Measurements from ENCODE around the gene TNFRSF6B. TPM values are rescaled to one million over a fixed set of nuclear protein-coding genes. Genes with fewer than 3 reads are reported as not detected.

TNFRSF6B gene
- total and polyA plus RNA-seq, 2 of the 4 experiments (the other 2 are of a cell fraction): 1.3 to 11.0 TPM

DNA sequence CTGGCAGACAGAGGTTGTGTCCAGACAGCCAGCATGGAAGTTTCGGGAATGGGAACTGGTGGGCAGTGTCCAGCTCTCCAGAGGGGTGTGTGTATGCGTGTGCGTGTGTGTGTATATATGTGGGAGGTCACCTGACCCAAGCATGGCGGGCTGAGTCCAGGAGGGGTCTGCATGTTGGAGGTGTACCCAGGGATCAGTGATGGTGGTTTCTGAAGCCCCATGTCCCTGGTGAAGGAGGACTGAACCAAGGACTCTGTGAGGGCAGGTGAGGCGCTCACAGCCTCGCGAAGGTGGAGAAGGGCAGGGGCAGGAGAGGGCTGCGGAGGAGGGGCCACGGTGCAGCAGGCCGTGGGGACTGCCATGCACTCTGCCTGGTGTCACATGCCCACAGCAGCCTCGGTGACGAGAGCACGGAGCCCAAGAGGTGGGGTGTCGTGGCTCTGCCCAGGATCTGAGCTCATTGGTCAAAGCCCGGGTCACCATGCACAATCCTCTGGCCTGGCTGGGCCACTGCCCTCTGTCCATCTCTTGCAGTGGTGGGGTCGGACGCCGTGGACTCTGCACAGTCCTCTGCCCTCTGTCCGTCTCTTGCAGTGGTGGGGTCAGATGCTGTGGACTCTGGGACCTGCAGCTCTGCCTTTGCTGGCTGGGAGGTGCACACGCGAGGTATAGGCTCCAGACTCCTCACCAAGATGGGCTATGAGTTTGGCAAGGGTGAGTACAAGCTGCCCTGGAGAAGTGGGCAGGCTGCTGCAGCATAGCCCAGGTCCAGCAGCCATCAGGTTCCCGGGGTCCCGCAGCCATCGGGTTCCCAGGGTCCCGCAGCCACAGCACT is 37.9 kb downstream of the TNFRSF6B start:
- H2BK15ac ChIP-seq (ENCODE audit: low read depth, low read length): no peak overlapping the region
- no peak overlapping the region for H3K56ac ChIP-seq (ENCODE audit: extremely low read depth, insufficient read depth, low read length)
- POLR2A ChIA-PET (ENCODE audit: unreplicated experiment): no interaction called here
- no peak overlapping the region for H3K4ac ChIP-seq (ENCODE audit: low read depth, low read length)
- no peak overlapping the region for H3K14ac ChIP-seq (replicated peaks; ENCODE audit: low read depth, low read length)
- H3K4me3 ChIP-seq (ENCODE audit: insufficient read depth, low read depth, low read length): no peak overlapping the region
- no peak overlapping the region for H2BK120ac ChIP-seq (ENCODE audit: low read depth, low read length)
- H3K36me3 ChIP-seq (ENCODE audit: control insufficient read depth, insufficient read depth, low read length): peaks cover 39% of the 10 kb centered on the region
- intact Hi-C loops (cut with micrococcal nuclease) (no loop called here), dilution Hi-C loops (cut with HindIII; ENCODE audit: low sequenced_read_pairs, unreplicated experiment) (no loop called here), in situ Hi-C loops (cut with MboI; ENCODE audit: low sequenced_read_pairs) (no loop called here)
- CTCF ChIA-PET: no interaction called here
- H2BK20ac ChIP-seq (ENCODE audit: low read depth, low read length): no peak overlapping the region
- no TSS peak for BruUV-seq (replicated peaks)
- no peak overlapping the region for H4K5ac ChIP-seq (ENCODE audit: low read depth, low read length)
- H4K91ac ChIP-seq (ENCODE audit: insufficient read depth, low read depth, low read length): no peak overlapping the region
- ATAC-seq (ENCODE audit: low read depth): no peak
- no peak overlapping the region for H3K23ac ChIP-seq (ENCODE audit: low read depth, low read length)
- H4K20me1 ChIP-seq (ENCODE audit: insufficient read depth, low read length): peaks cover 38% of the 10 kb centered on the region
- H3K4me2 ChIP-seq (ENCODE audit: low read depth, low read length): no peak overlapping the region
- H3K27ac ChIP-seq (ENCODE audit: insufficient read depth, low read length): no peak overlapping the region
- no peak overlapping the region for H4K8ac ChIP-seq (ENCODE audit: low read depth in 2 of 2, low read length in 2 of 2)
- H3K9me3 ChIP-seq (ENCODE audit: control insufficient read depth, insufficient read depth, low read length): no peaks in the 10 kb centered on the region
- H2AFZ ChIP-seq (replicated peaks; ENCODE audit: low read length, poor library complexity): no peak overlapping the region
- no peaks in the 10 kb centered on the region for H3K27me3 ChIP-seq (ENCODE audit: control insufficient read depth, insufficient read depth, low read length)
- no peak overlapping the region for H3K18ac ChIP-seq (ENCODE audit: low read depth, low read length)
- peaks cover 5% of the 10 kb centered on the region; the same call in 1 of the 2 replicates for H3K4me1 ChIP-seq (ENCODE audit: control insufficient read depth, insufficient read depth, low read length)
- H2AK5ac ChIP-seq (ENCODE audit: low read depth, low read length): no peak overlapping the region
- peaks cover 21 to 48% of the 10 kb centered on the region in 2 experiments for H3K79me1 ChIP-seq (ENCODE audit: low read depth in 1 of 2, low read length in 2 of 2)
- no peak overlapping the region for H3K9ac ChIP-seq (ENCODE audit: low read depth, low read length)
- H2BK5ac ChIP-seq (ENCODE audit: low read depth, low read length, poor library complexity, severe bottlenecking): no peak overlapping the region
- no peak for DNase-seq
- 93% methylated on average over 9 of the region's 25 CpGs; no CpG with 5 or more reads in 1 of the 2 experiments for WGBS, 2 experiments (ENCODE audit: extremely low coverage in 2 of 2, insufficient read length in 1 of 2)
- peak overlapping the region; percentile 37 for H2AK9ac ChIP-seq (replicated peaks; ENCODE audit: low read depth, low read length, poor library complexity)
- H3K9me1 ChIP-seq (ENCODE audit: insufficient read depth, low read length): peaks cover 19% of the 10 kb centered on the region
- TF ChIP-seq BHLHE40 (IDR thresholded peaks at IDR 0.05; ENCODE audit: low read depth, low read length) (no peak), NFE2L2 (IDR thresholded peaks at IDR 0.05; ENCODE audit: low read depth, low read length) (no peak), RCOR1 (IDR thresholded peaks at IDR 0.05; ENCODE audit: insufficient replicate concordance, low read length) (no peak), SMC3 (IDR thresholded peaks at IDR 0.05; ENCODE audit: low read depth, low read length) (no peak), CHD1 (IDR thresholded peaks at IDR 0.05; ENCODE audit: low read depth, low read length) (no peak), MAFK (IDR thresholded peaks at IDR 0.05; ENCODE audit: low read depth, low read length) (no peak), CEBPB (IDR thresholded peaks at IDR 0.05; ENCODE audit: low read depth, low read length) (no peak), POLR2A (IDR thresholded peaks at IDR 0.05; ENCODE audit: low read depth, low read length) (no peak), MAZ (IDR thresholded peaks at IDR 0.05; ENCODE audit: borderline replicate concordance, low read depth, low read length) (no peak), MXI1 (IDR thresholded peaks at IDR 0.05; ENCODE audit: borderline replicate concordance, low read depth, low read length) (no peak), RAD21 (IDR thresholded peaks at IDR 0.05; ENCODE audit: low read length) (no peak), FOS (IDR thresholded peaks at IDR 0.05; ENCODE audit: low read depth, low read length) (no peak)
- TF ChIP-seq, protein P1, sequence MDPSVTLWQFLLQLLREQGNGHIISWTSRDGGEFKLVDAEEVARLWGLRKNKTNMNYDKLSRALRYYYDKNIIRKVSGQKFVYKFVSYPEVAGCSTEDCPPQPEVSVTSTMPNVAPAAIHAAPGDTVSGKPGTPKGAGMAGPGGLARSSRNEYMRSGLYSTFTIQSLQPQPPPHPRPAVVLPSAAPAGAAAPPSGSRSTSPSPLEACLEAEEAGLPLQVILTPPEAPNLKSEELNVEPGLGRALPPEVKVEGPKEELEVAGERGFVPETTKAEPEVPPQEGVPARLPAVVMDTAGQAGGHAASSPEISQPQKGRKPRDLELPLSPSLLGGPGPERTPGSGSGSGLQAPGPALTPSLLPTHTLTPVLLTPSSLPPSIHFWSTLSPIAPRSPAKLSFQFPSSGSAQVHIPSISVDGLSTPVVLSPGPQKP (IDR thresholded peaks at IDR 0.05; ENCODE audit: borderline replicate concordance, low read depth, low read length): no peak
- TF ChIP-seq, protein P2, sequence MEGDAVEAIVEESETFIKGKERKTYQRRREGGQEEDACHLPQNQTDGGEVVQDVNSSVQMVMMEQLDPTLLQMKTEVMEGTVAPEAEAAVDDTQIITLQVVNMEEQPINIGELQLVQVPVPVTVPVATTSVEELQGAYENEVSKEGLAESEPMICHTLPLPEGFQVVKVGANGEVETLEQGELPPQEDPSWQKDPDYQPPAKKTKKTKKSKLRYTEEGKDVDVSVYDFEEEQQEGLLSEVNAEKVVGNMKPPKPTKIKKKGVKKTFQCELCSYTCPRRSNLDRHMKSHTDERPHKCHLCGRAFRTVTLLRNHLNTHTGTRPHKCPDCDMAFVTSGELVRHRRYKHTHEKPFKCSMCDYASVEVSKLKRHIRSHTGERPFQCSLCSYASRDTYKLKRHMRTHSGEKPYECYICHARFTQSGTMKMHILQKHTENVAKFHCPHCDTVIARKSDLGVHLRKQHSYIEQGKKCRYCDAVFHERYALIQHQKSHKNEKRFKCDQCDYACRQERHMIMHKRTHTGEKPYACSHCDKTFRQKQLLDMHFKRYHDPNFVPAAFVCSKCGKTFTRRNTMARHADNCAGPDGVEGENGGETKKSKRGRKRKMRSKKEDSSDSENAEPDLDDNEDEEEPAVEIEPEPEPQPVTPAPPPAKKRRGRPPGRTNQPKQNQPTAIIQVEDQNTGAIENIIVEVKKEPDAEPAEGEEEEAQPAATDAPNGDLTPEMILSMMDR (conservative IDR thresholded peaks at IDR 0.05; ENCODE audit: low read depth, low read length): no peak
- TF ChIP-seq, protein P3, sequence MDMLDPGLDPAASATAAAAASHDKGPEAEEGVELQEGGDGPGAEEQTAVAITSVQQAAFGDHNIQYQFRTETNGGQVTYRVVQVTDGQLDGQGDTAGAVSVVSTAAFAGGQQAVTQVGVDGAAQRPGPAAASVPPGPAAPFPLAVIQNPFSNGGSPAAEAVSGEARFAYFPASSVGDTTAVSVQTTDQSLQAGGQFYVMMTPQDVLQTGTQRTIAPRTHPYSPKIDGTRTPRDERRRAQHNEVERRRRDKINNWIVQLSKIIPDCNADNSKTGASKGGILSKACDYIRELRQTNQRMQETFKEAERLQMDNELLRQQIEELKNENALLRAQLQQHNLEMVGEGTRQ (IDR thresholded peaks at IDR 0.05; ENCODE audit: low read depth, low read length): no peak
